ENCODE measurements around the gene MATK.

The MATK gene

DNA sequence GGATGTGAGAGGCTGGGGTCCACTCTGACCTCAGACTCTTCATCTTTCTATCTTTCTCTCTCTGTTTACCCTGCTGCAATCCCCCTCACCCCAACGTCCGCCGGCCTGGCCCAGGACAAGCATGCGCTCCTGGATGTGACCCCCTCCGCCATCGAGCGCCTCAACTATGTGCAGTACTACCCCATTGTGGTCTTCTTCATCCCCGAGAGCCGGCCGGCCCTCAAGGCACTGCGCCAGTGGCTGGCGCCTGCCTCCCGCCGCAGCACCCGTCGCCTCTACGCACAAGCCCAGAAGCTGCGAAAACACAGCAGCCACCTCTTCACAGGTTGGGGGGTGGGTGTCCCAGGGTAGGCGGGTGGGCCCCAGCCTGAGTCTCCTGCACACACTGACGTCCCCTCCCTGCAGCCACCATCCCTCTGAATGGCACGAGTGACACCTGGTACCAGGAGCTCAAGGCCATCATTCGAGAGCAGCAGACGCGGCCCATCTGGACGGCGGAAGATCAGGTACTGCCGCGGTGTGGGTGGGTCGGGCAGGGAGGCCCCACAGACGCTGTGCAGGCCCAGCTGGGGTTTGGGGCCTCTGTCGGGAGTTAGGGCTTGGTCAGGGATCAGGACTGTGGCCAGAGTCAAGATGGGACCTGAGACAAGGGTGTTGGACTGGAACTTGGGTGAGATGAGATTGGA is 39.7 kb downstream of the MATK start:
- DNase-seq (ENCODE audit: low read depth), result no peak

DNA sequence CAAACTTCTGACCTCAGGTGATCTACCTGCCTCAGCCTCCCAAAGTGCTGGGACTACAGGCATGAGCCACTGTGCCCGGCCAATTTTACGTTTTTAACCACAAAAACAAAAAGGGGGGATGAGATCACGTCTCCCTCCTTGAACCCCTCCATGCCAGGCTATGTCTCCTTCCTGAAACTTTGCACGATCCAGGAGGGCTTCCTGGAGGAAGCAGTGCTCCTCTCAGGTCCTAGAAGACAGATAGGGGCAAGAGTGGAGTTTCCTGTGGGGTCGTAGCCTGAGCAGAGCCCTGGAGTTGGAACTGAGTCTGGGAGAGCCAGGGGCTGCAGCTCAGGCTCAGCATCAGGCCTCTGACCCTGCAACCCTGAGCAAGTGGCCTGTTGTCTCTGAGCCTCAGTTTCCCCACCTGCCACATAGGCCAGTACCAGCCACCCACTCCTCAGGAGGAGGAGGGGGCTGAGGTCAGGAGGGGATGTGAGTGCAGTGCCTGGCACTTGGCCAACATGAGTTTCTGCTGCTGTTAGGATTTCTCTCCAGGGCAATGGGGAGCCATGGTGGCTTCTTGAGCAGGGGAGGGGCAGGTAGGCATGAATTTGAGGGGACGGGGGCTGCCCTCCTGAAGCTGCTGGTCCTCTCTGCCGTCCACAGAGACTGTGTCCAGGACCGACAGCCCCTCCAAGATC is 40.7 kb downstream of the MATK start:
- DNase-seq (ENCODE audit: low read depth), result no peak

DNA sequence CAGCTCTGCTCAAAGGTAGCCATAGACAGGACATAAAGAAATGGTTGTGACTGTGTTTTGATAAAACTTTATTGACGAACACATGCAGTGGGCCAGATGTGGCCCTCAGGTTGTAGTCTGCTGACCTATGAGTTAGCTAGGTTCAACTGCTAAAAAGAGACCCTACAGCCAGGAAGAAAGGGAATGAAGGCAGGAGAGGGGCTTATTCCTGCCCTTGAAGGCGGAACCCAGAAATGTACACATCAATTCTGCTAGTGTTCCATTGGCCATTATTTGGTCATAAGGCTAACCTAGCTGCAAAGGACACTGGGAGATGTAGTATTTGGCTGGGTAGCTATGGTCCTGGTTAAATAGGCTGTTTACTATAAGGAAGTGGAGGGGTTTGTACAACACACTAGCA is 42.7 kb downstream of the MATK start:
- no peak for DNase-seq (ENCODE audit: low read depth)

DNA sequence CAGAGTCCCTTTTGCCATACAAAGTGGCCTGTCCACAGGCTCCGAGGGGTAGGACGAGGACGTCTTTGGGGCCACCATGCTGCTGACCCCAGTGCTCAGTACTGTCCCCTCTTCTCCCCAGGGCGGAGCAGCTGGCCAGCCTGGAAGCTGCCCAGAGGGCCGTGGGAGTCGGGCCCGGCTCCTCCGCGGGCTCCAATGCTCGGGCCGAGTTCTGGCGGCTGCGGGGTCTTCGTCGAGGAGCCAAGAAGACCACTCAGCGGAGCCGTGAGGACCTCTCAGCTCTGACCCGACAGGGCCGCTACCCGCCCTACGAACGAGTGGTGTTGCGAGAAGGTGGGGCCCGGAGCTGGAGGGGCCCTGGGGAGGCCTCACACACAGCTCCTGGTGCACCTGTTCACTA is 45.8 kb downstream of the MATK start:
- no peak for DNase-seq (ENCODE audit: low read depth)

DNA sequence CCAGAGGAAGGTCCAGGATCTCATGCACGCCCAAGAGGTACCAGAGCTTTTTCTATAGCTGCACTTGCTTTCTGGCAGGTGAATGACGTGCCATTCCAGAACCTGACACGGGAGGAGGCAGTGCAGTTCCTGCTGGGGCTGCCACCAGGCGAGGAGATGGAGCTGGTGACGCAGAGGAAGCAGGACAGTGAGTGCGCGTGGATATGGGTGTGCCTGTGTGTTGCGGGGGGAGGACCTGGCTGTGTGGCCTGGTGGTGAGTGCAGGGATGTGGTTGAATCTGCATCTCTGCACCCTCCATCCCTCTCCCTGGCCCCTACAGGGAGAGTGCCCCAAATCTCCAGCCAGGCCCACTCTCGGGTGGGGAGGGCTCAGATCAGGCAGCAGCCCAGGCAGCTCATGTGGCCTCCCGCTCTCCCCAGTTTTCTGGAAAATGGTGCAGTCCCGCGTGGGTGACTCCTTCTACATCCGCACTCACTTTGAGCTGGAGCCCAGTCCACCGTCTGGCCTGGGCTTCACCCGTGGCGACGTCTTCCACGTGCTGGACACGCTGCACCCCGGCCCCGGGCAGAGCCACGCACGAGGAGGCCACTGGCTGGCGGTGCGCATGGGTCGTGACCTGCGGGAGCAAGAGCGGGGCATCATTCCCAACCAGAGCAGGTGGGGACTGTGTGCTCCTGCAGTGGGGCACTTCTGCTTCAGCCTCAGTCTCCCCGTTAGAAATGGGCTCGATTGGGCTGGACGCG is 47.5 kb downstream of the MATK start:
- no peak for DNase-seq (ENCODE audit: low read depth)

DNA sequence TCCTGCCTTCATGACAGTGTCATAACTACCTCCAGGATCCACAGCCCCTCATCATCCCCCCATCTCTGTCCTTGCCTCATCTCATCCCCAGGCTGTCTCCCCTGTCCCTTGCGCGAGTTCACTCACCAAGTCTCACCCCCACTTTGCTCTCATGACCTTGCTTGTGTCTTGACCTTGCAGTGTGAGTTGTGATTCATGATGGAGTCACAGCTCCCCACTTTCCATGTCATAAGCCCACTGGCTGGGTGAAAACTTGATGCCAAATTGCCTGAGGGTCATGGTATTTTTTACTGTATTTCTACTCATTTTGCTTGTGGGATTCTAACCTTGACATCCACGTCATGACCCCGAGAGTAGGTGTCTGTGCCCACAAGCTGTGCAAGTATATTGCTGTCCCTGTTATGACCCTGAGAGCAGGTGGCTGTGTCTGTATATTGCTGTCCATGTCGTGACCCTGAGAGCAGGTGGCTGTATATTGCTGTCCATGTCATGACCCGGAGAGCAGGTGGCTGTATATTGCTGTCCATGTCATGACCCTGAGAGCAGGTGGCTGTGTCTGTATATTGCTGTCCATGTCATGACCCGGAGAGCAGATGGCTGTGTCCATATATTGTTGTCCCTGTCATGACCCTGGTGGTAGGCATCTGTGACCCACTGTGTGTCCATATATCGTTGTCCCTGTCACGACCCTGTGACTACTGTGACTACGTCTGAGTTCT is 48.5 kb downstream of the MATK start:
- no peak for DNase-seq (ENCODE audit: low read depth)

DNA sequence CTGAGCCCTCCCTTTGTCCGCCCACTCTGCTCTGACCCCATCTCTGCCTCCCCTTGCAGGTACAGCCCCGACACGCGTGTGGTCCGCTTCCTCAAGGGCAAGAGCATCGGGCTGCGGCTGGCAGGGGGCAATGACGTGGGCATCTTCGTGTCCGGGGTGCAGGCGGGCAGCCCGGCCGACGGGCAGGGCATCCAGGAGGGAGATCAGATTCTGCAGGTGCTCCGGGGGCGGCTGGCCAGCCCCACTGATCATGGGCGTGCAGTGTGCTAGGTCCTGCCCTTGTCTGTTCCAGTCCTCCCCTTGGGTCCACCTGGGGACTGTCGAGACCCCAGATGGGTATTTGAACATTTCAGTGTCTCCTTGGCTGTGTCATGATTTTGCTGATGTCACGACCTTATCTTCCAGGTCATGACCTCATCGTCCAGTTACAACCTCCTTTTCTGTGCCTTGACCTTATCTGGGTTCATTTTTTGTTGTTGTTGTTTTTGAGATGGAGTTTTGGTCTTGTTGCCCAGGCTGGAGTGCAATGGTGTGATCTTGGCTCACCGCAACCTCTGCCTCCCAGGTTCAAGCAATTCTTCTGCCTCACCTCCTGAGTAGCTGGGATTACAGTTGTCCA is 50.0 kb downstream of the MATK start:
- DNase-seq (ENCODE audit: low read depth), result no peak

DNA sequence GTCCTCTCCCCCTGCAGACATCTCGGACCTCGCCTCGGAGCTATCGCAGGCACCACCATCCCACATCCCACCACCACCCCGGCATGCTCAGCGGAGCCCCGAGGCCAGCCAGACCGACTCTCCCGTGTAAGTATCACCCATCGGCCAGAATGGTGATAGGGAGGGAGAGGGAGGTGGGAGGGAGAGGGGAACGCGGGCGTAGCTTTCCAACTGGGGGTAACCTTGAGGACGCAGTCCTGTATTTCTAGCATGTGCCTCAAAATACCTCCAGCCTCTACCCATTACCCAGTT is 51.9 kb downstream of the MATK start:
- DNase-seq (ENCODE audit: low read depth), result no peak

DNA sequence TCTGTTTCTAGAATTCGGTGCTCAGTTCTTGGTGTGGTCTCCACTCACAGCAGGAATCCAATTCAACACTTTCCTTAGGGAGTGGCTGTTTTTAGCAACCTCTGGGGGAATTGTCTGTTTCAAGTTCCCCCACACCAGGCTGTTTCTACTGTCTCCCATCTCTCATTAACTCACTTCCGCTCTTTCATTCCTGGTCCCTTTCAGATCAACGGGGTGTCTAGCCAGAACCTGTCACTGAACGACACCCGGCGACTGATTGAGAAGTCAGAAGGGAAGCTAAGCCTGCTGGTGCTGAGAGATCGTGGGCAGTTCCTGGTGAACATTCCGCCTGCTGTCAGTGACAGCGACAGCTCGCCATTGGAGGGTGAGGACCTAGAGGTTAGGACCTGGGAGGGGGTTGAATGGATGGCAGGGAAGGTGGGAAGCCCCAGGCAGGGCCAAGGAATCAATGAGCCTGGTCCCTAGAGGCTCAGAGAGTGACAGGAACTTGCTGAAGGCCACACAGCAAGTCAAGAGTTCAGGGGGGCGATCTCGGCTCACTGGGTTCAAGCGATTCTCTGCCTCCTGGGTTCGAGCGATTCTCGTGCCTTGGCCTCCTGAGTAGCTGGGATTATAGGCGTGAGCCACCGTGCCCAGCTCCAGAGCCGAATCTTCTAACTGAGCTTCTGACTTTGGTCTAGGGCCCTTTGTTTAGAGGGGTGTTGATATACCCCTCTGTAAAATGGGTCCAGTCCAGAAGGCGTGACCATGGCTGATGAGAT is 52.5 kb downstream of the MATK start:
- DNase-seq (ENCODE audit: low read depth), result no peak

DNA sequence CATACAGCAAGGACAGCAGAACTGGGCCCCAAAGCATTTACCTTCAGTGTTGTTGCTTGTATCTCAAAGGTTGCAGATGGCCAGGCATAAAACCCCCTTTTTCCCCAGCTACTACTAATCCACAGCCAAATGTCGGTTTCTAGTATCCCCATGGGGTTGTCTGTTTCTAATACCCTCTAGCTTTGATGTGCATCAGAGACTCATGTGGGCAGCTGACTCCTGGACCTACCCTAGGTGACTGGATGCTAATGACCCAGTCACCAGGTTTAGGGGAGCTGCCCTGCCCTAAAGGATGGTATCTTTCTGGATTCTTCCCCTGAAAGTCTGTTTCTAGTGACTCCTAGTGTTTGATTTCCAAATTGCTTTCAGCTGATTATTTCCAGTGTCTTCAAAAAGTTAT is 54.1 kb downstream of the MATK start:
- DNase-seq (ENCODE audit: low read depth), result no peak

DNA sequence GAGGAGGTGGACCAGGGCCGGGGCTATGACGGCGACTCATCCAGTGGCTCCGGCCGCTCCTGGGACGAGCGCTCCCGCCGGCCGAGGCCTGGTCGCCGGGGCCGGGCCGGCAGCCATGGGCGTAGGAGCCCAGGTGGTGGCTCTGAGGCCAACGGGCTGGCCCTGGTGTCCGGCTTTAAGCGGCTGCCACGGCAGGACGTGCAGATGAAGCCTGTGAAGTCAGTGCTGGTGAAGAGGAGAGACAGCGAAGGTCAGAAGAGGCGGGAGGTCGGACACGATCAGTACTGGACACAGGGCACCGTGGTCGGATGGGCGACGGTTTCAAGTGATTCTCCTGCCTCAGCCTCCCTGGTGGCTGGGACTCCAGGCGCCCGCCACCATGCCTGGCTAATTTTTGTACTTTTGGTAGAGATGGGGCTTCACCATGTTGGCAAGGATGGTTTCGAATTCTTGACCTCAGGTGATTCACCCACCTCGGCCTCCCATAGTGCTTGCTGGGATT is 55.7 kb downstream of the MATK start:
- DNase-seq (ENCODE audit: low read depth), result no peak
